ENCODE results near the gene HRAS.
A peak's percentile ranks its signal among the peaks of the same experiment; 100 is the strongest.
"Not testable (repeated sequence)": the region's sequence is repeated elsewhere in the genome, so short reads cannot be mapped to it uniquely, and the experiment has no call there.

Gene HRAS

DNA sequence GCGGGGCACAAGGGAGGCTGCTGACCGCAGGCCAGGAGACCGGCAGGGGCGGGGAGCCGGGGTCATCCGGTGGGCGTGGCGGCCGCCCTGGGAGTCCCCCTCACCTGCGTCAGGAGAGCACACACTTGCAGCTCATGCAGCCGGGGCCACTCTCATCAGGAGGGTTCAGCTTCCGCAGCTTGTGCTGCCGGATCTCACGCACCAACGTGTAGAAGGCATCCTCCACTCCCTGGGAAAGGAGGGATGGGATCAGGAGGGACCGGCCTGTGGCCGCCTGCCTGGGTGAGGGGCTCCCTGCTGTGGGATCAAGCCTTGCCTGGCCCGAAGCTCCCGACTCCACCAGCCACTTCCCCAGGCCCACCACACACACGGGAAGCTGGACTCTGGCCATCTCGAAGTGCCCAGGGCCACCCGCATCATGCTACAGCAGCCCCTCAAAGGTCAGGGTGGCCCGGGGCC, 2.8 kb downstream of the HRAS start:
- DNase-seq: no peak

DNA sequence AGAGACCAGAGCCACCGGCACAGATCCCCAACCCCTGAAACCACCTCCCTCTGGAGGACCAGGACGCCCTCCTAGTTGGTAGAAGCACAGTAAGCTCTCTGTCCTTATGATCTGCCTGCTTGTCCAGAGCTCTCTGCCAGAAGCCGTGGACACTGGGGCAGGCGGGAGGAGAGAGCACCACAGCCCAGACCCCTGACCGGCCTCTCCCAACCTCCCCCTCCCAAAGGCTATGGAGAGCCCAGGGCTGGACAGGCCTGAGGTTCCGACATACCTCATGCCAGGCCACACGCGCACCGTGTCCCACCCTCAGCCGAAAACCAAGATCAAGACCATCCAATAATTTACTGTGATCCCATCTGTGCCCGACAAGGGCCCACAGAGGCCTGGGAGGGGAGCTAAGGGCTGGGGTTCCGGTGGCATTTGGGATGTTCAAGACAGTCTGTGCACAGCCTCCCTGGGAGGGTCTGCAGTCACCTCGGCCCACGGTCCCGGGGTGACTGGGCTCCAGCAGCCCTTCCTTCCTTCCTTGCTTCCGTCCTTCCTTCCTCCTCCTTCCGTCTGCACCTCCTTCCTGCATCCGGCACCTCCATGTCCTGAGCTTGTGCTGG, 3.4 kb downstream of the HRAS start:
- DNase-seq: no peak

DNA sequence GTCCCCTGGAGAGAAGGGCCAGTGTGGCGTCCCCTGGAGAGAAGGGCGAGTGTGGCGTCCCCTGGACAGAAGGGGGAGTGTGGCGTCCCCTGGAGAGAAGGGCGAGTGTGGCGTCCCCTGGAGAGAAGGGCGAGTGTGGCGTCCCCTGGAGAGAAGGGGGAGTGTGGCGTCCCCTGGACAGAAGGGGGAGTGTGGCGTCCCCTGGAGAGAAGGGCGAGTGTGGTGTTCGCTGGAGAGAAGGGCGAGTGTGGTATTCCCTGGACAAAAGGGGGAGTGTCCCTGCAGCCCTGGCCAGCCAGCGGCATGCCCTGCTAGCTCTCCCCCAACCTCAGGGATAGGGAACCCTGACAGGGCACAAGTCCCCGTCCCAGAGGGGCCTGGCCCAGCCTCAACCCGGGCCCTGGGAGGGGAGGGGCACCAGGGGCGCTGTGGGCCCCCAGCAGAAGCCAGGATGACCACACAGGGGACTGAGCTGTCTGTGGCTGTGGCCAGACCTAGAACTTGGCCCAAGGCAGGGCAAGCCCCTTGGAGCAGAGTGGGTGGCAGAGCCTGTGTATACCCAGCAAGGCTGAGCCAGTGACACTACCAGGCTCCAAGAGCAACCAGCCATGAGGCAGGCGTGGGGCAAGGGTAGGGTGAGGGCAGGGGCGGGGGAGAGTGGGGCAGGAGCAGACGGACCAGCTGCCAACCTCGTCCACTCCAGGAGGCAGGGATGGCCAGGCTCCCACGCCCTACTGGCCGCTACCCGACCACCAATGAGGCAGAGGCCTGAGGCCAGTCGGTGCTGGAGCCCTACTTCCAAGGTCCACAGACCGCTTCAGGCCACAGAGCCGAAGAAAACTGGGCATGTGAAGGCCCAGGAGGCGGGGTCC, 4.2 kb downstream of the HRAS start:
- DNase-seq: no peak

DNA sequence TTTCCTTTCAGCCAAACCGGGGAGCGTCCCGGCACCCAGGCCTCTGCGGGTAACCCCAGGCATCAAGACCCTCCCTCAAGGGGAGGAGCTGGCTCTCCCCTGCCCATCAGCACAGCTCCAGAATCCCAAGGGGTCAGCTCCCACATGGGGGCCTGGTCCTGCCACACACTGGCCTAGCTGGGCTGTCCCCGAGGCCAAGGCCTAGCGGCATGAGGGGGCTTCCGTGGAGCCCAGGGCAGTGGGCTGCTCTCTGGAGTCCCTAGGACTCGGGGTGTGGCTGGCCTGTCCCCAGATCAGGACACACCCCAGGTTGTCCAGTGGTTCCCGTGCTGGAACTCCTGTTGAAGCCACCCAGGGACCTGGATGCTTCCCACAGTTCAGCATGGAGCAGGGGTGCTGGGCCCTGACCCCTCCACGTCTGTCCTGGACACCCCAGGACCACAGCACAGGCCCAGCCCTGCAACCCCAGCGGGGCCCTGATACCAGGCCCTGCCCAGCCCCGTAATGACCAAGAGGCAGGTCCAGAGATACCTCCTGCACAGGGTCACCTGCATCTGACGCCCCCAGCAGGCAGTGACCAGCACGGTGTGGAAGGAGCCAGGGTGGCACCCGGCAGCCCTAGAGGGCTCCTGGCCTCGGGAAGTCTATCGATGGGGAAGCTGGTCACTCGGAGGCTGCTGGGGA, 5.5 kb downstream of the HRAS start:
- no peak for DNase-seq

DNA sequence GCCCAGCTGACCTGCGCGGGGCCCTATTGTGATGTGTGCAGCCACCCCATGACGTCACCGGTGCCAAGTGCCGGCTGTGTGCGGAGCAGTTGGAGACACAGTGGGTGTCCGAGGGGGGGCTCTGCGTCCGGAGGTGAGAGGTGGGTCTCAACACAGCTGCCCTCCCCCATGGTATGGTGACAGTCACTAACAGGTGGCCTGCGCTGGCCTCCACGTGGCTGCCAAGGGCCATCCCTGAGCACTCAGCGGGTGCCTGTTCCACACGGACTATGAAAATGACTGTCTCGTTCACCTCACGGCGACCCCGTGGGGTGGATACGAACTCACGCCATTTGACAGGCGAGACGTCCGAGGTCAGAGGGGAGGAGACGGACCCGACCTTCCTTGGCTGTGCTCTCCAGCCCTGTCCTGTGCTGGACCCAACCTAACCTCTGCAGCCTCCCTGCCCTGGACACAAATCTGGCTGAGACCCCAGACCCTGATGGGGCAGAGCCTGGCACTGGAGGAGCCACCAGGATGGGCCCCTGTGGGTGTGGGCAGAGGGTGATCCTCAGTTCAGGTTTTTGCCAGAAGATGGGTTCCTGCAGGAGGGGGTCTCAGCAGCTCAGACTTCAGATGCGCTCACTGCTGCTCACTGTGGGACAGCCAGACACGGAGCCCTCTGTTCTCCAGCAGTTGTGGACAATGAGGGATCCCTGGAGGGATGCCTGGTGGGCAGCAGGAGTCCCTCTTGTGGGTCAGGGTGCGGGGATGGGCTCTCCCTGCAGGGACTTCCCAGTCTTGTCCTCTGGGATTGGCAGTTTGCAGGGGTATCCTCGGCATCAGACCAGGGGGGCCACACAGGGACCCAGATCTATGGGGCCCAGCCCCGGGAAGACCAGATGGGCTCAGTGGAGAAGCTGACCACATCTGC, 6.3 kb downstream of the HRAS start:
- DNase-seq: no peak

DNA sequence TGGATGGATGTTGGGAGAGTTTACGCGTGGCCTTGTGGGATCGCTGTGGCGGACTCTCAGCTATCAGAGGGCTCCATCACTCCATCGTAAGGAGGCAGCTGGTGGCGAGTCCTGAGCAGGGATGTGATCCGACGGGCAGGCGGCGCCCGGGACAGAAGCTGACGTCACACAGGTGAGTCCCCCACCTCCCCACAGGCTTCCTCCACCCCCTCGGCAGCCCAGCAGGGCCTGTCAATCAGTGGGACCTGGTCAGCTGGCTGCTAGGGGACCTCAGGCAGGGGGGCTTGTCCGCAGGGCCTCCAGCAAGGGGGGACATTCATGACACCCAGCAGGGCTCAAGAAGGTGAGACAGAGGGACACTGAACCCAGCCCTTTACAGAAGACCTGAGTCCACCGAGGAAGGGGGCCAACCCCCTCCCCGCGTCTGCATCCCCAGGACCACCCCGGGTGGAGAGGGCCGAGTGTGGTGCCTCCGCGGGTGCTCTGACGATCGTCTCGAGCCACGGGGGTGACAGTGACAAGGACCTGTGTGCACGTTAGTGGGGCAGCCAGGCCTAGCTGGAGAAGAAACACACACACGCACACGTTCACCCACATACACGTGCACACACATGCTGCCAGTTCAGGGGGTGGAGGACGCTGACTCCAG, 7.1 kb downstream of the HRAS start:
- no peak for DNase-seq

DNA sequence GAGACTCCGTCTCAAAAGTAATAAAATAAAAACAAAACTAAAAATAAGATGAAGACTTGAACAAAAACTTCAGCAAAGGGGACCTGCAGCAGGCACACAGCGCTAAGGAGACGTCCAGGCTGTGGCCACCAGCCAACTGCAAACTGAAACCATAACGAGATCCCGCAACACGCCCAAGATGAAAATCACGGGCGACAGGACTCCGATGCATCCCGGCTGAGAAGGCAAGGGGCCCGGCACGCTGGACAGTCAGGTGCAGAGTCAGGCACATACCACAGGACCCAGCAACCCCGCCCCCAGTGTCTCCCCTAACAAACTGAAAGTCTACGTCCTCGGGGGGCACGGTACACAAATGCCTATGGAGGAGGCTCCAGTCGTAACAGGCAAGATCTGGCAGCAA, 9.2 kb downstream of the HRAS start:
- DNase-seq: no peak

DNA sequence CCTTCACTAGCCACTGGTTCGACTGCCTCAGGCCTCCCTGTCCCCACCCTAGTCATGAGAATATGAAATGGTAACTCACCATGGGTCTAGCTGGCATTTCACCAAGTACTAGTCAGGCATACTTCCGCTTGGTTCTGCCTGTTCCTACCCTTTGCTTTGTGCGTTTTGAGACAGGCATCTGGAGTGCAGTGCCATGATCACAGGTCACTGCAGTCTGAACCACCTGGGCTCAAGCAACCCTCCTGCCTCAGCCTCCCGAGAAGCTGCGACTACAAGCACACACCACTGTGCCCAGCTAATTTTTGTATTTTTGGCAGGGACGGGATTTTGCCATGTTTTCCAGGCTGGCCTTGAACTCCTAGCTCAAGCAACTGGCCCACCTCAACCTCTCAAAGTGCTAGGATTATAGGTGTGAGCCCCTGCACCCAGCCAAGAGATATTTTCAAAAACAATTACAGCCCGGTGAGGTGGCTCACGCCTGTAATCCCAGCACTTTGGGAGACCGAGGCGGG, 14.1 kb downstream of the HRAS start:
- DNase-seq: no peak

DNA sequence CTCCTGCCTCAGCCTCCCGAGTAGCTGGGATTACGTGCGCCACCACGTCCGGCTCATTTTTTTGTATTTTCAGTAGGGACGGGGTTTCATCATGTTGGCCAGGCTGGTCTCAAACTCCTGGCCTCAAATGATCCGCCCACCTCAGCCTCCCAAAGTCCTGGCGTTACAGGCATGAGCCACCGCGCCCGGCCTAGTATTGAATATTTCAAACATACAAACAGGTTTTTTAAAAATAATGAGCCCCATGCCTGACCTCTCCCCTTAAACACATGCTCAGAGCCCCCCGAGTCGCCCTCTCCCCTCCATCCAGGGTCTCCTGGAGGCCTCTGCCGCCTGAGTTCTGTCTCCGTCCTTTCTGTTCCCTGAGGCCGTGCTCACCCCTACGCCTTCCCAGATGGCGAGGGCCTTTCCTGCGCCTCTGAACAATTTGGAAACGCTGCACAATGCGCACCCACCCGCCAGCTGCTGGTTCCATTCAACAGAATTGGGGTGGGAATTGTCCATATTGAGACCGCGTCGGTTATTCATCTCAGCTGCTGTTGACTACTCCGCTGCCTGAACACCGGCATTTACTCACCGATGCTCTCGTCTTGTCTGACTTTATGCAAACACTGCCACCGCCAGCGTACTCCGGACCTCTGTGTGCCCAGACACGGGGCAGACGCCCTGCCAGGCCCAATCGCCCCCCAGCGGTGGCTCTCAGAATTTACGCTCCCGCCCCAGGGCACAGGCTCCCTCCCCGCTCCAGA, 14.8 kb downstream of the HRAS start:
- DNase-seq: no peak

DNA sequence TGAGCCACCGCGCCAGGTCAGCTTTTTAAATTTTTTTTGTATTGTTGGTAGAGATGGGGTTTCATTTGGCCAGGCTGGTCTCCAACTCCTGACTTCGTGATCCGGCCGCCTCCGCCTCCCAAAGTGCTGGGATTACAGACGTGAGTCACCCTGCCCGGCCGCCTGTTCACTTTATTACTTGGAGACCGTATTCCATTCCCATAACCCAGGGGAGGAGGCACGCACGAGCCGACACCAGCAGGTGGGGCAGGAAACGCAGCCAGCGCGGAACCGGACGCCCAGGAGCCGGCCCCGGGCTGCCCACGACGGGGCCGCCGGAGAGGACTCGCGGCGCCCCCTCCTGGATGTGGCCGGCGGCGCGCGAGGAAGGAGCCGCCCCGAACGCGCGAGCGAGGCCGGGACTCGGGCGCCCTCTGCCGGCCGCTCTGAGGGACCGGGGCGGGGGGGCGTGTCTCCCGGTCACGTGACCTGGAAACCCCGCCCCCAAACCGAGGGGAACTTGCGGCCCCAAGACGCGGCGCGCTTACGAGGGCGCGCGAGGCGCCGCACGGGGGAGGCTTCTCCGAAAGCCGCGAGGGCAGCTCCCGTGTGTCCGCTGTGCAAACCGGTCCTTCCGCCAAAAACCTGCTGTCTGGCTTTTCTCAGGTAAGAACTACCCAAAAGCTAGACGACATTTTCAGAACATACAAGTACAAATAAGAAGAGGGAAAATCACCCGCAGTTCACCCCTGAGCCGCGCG, 16.7 kb downstream of the HRAS start:
- DNase-seq: peak; percentile 91

DNA sequence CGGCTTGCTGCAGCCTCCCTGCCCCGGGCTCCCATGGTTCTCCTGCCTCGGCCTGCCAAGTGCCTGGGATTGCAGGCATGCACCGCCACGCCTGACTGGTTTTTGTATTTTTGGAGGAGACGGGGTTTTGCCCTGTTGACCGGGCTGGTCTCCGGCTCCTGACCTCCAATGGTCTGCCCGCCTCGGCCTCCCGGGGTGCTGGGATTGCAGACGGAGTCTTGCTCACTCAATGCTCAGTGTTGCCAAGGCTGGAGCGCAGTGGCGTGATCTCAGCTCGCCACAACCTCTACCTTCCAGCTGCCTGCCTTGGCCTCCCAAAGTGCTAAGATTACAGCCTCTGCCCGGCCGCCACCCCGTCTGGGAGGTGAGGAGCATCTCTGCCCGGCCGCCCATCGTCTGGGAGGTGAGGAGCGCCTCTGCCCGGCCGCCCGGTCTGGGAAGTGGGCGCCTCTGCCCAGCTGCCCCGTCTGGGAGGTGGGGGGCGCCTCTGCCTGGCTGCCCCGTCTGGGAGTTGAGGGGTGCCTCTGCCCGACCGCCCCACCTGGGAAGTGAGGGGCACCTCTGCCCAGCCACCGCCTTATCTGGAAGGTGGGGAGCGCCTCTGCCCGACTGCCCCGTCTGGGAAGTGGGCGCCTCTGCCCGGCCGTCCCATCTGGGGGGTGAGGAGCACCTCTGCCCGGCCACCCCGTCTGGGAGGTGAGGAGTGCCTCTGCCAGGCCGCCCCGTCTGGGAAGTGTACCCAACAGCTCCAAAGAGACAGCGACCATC, 18.3 kb downstream of the HRAS start:
- not testable (repeated sequence) for DNase-seq

DNA sequence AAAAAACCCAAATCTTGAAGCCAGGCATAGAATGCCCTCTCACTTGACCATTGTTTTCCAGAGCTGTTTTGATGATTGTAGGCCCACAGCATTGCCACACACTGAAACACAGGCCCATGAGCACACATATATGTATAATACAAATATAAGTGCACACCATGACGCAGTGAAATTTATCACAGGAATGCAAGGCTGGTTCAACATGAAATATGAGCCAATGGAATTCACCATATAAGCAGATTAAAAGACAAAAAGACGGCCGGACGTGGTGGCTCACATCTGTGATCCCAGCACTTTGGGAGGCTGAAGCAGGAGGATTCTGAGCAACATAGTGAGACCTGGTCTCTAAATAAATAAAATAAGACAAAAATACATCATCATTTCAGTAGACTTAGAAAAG, 19.0 kb downstream of the HRAS start:
- DNase-seq: no peak

DNA sequence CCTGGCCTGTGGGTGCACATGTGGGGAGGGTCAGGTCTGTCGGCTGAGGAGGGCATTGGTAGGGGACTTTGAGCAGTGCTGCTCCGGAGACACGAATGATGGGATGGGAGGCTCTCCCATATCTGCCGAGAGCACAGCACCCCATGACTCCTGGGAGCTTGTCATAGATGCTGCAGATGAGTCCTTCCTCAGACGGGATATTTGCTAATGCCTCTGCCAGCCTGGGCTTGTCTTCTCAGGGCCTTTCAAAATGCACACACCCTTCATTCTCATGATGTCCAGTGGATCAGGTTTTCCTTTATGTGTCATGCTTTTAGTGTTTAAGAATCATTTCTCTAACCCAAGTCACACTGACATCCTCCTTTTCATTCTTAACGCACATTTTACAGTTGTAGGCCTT, 20.2 kb downstream of the HRAS start:
- DNase-seq: no peak

DNA sequence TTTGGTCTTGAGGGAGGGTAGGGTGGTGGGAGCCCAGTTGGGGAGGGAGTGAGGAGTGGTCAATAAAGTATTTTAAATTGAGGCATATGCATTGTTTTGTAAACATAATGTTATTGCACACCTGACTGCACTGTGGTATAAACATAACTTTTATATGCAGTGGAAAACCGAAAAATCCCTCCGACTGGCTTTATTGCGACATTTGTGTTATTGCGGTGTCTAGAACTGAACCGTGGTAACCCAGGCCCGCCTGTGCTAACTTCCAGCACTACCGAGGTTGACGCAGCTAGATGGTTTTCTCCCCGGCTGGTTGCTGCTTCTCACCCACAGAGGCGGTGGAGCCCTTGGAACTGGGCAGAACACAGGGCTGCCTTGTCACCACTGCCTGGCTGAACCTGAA, 20.8 kb downstream of the HRAS start:
- no peak for DNase-seq

DNA sequence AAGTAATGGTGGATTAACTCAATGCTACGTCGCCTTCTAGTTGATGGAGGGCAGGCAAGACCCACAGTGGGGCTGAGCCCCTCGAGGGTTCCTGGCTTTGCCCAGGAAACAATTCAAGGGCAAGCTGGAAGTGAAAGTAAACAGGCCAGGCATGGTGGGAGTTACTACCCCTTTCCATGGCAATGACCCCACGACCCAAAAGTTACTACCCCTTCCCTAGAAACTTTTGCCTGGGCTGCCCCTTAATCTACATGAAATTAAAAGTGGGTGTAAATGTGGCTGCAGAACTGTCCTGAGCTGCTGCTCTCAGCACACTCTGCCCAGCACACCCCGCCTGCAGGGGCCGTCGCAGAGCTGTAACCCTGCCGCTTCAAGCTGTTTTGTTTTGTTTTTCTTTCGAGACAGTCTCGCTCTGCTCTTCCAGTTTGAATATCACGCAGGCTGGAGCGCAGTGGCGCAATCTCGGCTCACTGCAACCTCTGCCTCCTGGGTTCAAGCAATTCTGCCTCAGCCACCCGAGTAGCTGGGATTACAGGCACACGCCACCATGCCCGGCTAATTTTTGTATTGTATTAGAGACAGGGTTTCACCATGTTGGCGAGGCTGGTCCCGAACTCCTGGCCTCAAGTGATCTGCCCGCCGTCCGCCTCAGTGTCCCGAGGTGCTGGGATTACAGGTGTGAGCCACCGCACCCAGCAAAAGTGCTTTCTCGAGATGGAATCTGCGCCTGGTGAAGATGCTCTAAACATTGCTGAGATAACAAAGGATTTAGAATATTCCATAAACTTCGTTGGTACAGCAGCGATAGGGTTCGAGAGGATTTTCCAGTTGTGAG, 22.4 kb downstream of the HRAS start:
- no peak for DNase-seq

DNA sequence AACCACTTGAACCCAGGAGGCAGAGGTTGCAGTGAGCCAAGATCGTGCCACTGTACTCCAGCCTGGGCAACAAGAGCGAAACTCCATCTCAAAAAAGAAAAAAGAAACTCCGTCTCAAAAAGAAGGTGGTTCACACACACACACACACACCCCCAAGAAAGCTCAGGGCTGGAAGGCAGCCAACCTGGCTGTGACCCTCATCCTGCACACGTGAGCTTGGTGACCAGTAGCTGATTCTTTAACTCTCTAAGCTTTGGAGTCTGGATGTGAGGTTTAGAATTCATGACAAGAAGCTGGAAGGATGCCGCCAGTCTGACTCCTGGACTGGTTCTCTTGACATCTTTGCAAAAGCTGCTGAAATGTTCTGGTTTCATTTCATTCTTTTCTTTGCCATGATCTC, 26.4 kb downstream of the HRAS start:
- DNase-seq: no peak

DNA sequence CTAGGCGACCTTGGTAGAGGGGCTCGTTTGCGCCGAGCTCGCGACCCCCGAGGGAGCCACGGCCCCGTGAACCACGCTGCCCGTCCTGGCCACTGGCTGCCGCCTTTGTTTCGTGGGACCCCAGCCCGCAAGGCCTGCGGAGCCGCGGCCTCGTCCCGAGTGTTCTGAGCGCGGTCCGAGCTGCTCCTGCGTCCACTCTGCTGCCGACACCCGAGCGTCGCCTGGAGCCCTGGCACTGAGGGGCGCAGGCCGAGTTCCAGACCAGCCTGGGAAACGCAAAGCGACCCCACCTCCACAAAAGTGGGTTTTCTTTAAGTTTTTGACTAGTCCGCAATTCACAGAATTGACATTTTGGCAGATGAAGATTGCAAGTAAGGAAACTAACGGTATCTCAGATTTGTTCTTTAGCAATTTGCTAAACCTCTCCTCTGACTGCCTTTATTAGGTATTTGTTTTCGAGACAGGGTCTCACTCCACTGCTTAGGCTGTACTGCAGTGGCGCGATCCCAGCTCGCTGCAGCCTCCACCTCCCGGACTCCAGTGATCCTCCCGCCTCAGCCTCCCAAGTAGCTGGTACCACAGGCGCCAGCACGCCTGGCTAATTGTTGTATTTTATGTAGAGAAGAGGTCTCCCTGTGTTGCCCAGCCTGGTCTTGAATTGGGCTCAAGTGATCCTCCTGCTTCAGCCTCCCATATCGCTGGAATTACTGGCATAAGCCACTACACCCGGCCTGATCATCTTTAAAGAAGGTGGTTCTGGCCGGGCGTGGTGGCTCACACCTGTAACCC, 27.5 kb downstream of the HRAS start:
- DNase-seq: no peak
